OCI-M2 (cell line): ENCODE results near the gene SMG6.
"Not testable (repeated sequence)": the region's sequence is repeated elsewhere in the genome, so short reads cannot be mapped to it uniquely, and the experiment has no call there.

Experiments
- DNase-seq: peaks from one replicate; lab custom pipeline; 2025; ENCODE audit not compliant: unreplicated experiment; lab: John Stamatoyannopoulos, UW

SMG6 gene

DNA sequence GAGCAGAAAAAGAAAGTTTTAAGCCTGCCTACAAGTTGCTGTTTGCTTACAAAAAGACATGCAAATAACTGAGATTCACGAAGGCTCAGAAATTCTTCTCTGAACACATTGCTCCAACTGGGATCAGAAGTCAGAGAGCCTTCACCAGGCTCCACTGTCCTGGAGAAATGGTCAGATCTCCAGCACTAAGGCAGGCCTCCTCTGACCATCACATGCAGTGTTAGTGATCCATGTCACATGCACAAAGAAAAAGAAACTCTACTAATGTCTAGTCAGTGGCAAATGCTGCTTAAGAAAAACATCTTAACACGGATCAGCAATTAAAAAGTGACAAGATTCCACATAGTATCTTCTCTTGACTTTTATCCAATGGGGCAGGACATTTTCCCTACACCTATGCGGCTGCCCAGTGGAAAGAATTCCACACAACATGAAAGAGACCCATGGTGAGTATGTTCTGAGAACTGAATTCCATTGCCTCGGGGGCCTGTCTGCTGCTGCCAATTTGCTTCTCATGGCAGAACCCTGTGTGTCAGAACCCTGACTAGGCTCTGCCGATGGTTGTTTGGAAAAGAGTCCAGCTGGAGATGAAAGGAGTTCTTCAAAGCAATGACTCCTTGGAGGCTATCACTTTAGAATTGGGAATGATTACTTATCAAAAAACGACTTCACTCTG is 152.1 kb downstream of the SMG6 start:
- no peak for DNase-seq

DNA sequence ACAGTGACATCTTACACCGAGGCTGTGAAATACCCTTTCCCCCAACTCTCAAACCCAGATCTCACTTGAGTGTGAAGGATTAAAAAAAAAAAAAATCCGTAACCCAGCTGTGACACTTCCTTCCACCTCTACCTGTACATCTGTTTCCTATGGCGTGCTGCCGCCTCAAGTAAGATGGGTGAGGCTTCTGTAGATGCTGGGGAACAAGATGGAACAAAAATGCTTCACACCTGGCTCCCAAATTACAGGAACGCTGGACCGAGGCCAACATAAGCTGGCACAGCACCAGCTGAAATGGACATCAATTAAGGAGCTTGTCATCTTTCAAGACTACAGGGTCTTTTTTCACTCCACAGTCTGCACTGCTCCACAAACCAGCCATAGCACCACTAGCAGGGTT is 152.8 kb downstream of the SMG6 start:
- DNase-seq = no peak

DNA sequence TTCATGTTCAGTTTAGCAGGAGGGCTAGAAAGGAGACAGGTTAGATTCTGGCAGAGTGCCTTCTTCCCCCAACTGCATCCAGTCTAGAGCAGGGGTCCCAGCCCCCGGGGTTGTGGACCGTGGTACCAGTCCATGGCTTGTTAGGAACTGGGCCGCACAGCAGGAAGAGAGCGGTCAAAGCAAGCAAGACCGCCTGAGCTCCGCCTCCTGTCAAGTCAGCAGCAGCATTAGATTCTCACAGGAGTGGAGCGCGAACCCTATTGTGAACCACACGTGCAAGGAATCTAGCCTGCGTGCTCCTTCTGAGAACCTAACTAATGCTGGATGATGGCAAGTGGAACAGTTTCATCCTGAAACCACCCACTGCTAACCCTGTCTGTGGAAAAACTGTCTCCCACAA is 153.7 kb downstream of the SMG6 start:
- no peak for DNase-seq

DNA sequence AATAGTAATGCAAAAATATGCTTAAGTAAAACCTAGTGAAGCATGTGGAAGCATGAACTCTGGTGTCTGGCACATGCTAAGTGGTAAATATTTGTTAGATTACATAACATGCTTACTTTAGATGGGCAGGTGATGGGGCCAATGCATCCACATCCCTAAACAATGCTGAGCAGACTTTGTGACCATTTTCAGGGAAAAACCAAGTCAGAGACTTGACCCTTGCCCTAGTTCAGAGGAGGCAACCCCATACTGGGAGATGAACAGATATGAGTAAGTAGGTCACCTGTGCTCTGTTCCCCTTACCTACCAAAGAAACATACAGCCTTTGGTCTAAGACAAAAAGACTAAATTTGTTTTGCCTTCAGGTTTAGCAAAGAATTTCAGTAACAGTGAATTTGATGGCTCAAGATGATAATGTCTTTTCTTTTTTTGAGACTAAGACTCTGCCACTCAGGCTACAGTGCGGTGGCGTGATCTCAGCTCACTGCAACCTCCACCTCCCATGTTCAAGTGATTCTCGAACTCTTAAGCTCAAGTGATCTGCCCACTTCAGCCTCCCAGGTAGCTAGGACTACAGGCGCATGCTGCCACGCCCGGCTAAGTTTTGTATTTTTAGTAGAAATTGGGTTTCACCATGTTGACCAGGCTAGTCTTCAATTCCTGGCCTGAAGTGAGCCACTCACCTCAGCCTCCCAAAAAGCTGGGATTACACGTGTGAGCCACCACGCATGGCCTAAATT is 157.3 kb downstream of the SMG6 start:
- DNase-seq = no peak

DNA sequence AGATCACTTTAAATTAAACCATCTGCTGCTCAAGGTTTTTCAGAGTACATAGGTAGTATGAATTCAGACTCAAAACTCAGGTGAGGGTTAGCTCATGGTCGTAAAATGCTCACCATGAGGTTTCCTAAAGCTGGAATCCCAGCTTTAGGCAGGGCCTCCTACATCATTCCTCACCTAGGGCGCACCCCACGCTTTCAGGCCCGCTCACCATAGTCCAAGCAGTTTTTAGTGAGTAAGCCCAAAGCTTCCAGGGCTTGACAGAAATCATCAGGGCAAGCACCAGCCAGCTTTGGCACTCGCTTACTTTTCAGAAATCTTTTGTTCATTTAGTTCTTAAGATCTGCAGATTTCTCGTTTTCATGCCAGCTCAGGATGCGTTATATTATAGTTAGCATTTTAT is 158.9 kb downstream of the SMG6 start:
- no peak for DNase-seq

DNA sequence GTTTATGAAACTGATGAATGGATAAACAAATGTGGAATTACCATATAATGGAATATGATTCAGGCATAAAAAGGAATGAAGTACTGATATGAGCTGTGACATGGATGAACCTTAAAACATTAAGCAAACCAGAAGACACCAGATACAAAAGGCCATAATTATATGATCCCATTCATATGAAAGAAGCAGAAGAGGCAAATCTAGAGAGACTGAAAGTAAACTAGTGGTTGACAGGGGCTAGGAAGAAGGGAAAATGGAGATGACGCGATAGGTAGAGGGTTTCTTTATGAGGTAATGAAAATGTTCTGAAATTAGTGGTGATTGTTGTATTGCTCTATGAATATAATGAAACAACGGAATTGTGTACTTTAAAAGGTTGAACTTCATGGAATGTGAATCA is 160.3 kb downstream of the SMG6 start:
- DNase-seq = no peak

DNA sequence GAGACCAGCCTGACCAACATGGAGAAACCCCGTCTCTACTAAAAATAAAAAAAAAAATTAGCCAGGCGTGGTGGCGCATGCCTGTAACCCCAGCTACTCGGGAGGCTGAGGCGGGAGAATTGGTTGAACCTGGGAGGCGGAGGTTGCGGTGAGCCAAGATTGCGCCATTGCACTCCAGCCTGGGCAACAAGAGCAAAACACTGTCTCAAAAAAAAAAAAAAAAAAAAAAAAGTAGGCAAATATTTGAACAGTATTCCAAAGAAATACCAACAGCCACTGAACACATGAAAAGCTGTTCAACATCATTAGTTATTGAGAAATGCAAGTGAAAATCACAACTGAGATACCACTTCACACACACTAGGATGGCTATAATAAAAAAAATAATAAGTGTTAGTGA is 160.9 kb downstream of the SMG6 start:
- not testable (repeated sequence) for DNase-seq

DNA sequence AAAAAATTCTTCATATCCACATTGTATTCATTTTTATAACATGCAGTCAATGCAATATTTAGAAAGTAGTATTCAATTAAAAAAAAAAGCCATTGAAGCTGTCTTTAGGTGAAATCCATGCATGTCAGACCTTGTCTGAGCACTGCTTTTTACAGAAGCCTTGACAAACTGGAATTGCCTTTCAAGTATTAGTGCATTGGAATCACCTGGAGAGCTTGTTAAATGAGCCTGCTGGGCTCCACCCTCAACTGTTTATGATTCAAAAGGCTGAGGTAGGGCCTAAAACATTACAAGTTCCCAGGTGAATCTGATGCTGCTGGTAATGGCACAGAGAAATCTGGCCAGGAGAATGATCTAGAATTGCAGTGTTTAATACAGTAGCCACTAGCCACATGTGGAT is 162.9 kb downstream of the SMG6 start:
- DNase-seq = no peak

DNA sequence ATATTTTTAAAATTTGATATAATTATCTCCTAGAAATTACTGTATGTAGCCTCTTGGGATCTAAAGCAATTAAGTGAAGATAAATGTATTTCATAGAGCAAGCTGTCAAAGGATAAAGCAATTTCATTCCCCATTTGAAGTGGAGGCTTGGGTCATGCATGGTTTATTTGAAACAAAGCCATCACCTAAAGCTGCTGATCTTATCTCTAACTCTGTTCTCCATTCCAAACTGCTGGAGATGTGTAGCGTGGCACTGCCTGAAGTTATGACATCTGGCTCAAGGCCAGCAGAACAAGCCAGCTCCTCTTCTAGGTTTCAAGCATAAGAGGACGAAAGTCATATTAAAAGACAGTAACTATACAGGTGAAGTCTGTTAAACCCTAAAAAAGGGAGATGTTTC is 164.8 kb downstream of the SMG6 start:
- no peak for DNase-seq

DNA sequence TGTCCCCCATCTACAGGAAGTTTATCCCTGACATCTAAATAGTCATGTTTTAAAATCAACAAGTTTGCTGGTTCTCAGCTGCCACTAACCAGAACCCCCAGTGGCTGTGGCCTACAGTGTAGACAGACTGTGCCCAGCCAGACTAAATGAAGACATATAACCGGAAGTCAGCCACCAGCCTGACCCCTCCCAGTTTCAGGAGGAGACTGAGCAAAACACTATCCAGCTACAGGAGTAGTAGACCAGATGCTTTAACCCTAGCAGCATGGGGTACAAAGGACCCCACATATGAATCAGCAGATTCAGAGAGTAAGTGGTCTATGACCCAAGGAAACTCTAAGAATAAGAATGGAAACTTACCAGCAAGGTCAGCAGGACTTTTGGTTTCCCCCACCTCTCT is 165.3 kb downstream of the SMG6 start:
- no peak for DNase-seq

DNA sequence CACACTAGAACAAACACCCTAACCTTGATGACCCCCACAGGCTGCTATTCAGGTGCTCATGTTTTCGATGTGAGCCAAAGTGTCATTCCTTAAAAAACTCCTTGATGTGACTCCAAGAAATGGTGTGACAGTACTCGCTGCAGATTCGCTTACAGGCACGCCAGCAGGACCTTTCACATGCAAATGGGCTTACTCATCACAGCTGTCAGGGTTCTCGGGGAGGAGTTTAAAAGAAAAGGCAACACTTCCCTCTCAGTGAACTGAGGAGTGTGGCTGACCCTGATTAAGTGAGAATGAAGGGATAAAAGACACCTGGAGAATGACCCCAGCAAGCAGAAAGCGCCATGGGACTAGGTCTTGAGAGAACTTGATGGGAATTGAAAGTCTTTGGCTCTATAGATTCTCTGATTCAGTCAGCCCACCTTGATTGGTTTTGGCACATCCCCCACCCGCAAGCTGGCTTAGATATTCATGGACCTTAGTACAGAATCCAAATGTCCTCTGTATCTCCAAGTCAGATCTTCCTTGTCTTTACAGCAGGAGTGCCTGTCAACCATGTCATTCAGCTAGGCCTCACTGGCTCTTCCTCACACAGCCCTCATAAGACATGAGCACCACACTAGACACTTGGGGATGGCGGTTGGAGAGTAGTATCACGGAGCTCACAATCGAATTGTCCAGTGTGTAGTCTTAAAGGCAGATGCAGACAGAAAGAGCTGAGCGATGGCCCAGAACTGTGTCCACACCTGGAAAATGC is 166.1 kb downstream of the SMG6 start:
- no peak for DNase-seq

DNA sequence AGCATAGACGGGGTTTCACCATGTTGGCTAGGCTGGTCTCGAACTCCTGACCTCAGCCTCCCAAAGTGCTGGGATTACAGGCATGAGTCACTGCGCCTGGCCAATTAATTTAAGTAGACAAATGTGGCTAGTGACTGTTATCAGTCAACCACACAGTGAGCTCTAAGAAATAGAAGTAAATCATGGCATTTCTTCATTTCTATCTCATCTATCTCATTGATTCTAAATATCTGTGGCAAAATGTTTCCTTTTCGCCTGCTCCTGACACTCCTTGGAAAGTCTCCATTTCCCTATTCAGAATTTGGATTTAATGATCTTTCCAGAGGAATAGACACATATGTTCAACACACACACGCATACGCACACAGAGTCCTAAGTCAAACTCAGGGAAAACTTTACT is 167.3 kb downstream of the SMG6 start:
- DNase-seq = no peak

DNA sequence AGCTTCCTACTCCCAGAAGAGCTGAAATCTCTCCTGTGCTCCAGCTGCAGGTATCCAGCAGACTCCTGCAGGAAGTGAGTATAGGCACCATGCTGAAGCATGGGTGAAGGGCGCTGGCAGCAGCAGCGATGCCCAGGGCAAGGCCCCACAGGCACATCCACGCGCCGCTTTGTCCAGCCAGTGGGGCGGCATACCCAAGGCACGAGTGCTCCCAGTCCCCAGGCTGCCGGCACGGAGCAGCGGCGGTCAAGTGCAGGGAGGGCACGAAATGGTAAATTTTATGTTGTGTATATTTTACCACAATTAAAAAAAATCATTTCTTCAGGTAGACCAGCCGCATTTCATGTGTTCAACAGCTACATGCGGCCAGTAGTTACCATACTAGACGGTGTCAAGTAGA is 175.6 kb downstream of the SMG6 start:
- no peak for DNase-seq

DNA sequence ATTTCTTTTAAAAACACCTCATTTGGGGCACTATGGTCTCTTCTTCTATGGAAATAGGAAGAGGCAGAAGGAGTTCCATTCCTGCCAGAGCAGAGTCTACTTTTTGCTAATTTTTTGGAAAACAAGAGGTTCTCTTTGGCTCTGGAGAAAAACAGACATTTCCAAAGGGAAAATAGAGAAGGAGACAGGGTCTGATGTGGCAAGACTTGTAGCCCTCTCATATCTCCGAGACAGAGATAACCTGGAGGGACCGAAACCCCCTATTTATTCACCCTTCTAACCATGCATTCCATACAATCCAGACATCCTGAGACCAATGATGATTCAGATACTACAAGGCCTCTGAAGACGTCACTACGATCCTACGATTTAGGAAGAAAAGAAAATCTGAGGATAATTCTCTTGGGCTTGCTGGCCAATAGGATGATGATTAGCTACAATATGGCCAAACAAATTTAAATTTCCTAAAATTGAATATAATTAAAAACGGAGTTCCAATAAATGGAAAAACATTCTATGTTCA is 178.5 kb downstream of the SMG6 start:
- no peak for DNase-seq

DNA sequence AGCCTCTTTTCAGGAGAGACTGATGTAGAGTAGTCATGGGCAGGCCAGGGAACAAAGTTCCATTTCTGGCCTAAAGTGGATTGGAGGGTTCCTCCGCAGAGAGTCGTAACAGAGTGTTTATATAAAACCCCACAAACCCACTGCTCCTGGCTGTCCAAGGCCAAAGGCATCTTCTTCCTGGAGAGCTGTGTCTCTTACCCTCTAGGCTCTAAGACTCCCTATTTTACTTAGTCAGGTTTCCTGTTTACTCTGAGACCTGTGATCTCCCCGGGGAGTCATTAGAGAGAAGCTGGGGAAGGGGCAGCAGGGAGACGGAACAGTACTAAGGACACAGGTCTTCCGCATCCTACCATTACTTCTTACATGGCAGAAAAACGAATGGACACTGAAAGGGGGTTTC is 179.2 kb downstream of the SMG6 start:
- DNase-seq = no peak

DNA sequence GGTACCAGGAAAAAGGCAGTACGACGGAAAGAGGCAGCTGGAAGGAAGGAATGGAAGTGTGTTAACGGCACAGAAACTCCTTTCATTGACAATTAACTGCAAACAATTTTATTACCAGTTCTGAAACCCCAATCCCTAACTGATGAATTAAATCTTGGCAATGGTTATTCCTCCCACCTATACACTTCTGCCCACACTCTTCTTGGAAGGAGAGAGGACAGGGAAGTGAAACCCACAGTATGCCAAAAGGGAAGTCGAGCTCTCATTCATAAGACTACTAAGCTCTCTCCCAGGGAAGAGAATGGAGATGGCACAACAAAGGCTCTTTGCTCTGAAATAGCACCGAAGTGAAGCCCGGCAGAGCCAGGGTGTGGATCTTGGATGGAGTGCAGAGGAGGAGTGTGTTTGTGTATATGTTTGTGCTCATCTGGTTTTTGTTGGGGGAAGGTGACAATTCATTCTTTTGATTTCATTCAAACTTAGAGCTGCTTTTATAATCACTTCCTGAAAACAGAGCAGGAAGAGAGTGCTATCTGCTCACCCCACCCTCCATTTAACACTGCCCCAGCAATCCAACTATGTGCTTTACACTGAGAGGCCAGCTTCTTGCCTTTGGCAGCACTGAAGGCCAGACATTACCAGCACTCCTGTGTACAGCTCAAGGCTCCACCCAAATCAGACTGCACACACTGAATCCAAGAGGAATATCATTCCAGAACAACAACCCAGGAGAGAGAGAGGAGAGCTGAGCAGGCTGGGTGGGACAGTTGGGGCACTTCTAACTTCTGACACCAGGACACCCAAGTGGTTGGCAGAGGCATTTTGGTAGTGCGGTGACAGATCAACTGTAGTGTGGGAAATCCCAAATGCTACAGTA is 180.0 kb downstream of the SMG6 start:
- no peak for DNase-seq

DNA sequence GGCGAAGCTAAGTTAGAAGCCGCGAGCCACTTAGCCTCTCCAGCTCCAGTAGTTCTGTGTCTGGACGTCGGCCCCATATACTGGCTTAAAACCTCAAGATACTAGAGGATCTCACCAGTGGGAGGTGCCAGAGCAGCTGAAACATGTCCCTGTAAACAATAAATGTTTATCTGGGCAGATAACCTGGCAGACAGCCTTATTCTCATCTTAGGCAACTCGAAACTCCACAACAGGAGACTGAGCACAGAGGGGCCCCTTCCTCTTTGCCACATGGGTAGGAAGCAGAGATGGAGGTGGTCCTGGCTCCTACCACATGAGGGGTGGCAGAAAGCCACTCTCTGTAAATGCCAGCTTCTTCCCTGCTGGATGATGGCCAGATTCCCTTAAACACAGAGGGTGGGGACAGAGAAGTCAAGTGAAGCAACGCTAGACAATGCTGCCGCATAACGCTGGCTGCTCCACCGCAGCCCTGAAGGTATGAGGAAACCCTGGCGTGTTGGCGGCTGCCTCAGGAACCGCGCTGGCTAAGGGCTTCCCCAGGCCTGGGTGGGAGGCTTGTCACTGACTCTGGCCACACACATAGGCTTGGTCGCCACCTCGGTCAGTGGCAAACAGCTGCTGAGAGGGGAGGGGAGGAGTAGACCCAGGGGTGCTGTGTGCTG is 180.8 kb downstream of the SMG6 start:
- no peak for DNase-seq

DNA sequence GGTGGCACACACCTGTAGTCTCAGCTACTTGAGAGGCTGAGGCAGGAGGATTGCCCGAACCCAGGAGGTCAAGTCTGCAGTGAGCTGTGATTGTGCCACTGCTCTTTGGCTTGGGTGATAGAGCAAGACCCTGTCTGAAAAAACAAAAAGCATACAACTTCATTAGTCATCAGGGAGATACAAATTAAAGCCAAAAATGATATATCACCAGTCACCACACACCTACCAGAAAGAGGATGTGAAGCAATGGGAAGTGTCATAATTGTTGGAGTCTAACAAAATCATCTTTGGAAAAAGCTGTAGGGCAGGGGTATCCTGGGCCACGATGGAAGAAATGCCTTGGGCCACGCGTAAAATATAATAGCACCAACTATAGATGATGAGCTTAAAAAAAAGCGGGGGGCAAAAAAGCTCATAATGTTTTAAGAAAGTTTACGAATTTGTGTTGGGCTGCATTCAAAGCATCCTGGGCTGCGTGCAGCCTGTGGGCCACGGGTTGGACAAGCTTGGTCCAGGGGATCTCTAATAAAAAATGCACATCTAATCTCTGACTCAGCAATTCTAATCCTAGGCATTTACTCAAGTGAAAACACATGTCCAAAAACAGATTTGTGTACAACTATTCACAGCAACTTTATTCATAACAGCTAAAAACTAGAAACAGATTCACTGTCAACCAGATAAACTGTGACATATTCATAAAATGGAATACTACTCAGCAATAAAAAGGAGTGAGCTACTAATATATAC is 182.8 kb downstream of the SMG6 start:
- DNase-seq = no peak

DNA sequence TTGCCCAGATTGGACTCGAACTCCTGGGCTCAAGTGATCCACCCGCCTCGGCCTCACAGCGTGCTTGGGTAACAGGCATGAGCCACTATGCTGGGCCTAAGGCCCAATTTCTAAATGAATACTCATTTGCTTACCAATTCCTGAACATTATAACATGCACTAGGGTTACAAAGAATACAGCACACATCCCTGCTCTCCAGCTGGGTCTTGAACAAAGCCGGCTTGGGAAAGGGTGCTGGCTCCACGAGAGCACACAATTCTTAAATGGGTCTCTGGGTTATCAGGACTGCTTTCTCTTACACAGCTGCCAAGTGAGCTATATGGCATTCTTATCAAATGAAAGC is 190.3 kb downstream of the SMG6 start:
- no peak for DNase-seq

DNA sequence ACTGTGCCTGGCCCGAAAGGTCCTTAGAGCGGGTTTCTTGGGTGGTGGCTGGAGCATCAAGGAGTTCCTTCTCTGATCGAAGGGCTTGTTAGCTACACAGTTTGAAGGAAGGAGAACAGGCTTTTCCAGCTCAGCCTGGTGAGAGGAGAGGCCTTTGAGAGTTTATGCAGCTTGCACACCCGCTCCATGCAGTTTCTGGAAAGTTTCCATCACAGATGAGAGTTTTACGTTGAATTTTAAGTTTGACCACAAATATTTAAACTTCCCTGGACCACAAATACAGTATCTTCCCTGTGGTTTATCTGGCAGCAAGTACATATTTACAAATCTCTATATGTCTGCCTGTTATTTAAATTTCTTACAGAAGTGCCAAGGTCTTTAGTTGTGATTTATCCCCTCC is 191.9 kb downstream of the SMG6 start:
- DNase-seq = no peak
